SK-N-SH (cell line): Measurements from ENCODE around the gene PLAC9. TPM values are rescaled to one million over a fixed set of nuclear protein-coding genes. Genes with fewer than 3 reads are reported as not detected.

Experiments
- CTCF ChIA-PET: fragments of 300-600, 350-600 bp; formaldehyde crosslinking; extraction: SDS; loops from one replicate; lab custom pipeline; 2021; lab: Yijun Ruan, JAX
- POLR2A ChIA-PET: fragments of 350-600 bp; sonication (Branson Sonifier 250); formaldehyde crosslinking; extraction: SDS; loops from one replicate; lab custom pipeline; 2020; ENCODE audit warnings: antibody characterized with exemption, inconsistent platforms; lab: Yijun Ruan, JAX
- DNase-seq: peaks from one replicate; pipeline ENCODE4 v3.0.0; 2012
- H2AFZ ChIP-seq: fragments of 200-600 bp; sonication (generic); 2 replicates; pipeline ENCODE4 v1.8.1; 2016; ENCODE audit warnings: antibody characterized with exemption, mild to moderate bottlenecking, low read depth
- H3F3A ChIP-seq: fragments of 200-600 bp; sonication (generic); replicated peaks from 2 replicates; pipeline ENCODE3; 2016; ENCODE audit warnings: antibody characterized with exemption, mild to moderate bottlenecking; ENCODE audit not compliant: insufficient read depth
- H3K27ac ChIP-seq, 2 experiments: fragments of 200-500 bp in 1 of 2; fragments of 200-600 bp in 1 of 2; sonication (Bioruptor generic) in 1 of 2; sonication (generic), shearing (Covaris generic) in 1 of 2; 2 replicates each; pipeline versions ENCODE4 v1.5.1 to v1.6.1; 2014 to 2016; ENCODE audit warnings: low read depth in 2 of 2, inconsistent platforms in 1 of 2, low read length in 1 of 2, mild to moderate bottlenecking in 1 of 2, mixed read lengths in 1 of 2
- H3K27me3 ChIP-seq: fragments of 200-600 bp; sonication (generic), shearing (Covaris generic); 2 replicates; pipeline ENCODE4 v1.6.1; 2016; ENCODE audit warnings: mixed run types; ENCODE audit not compliant: insufficient read depth
- H3K36me3 ChIP-seq, 2 experiments: fragments of 200-500 bp in 1 of 2; fragments of 200-600 bp in 1 of 2; sonication (Bioruptor generic) in 1 of 2; sonication (generic) in 1 of 2; replicated peaks in 1 of 2; 2 replicates each; pipeline versions ENCODE3 to v1.5.1; 2014 to 2016; ENCODE audit warnings: low read length in 1 of 2, mild to moderate bottlenecking in 1 of 2; ENCODE audit not compliant: insufficient read depth in 2 of 2, control insufficient read depth in 1 of 2
- H3K4me1 ChIP-seq, 2 experiments: fragments of 200-500 bp in 1 of 2; fragments of 200-600 bp in 1 of 2; sonication (Bioruptor generic) in 1 of 2; sonication (generic), shearing (Covaris generic) in 1 of 2; 2 replicates each; pipeline versions ENCODE4 v1.5.1 to v1.6.1; 2014 to 2016; ENCODE audit warnings: low read depth in 1 of 2, low read length in 1 of 2, mixed run types in 1 of 2; ENCODE audit not compliant: insufficient read depth in 2 of 2, control insufficient read depth in 1 of 2
- H3K4me2 ChIP-seq: fragments of 200-600 bp; sonication (generic), shearing (Covaris generic); 2 replicates; pipeline ENCODE4 v1.6.1; 2017; ENCODE audit warnings: mixed run types
- H3K4me3 ChIP-seq, 2 experiments: fragments of 200-500 bp in 1 of 2; fragments of 200-600 bp in 1 of 2; sonication (Bioruptor generic) in 1 of 2; sonication (generic), shearing (Covaris generic) in 1 of 2; 2 replicates each; pipeline versions ENCODE4 v1.5.1 to v1.8.1; 2014 to 2016; ENCODE audit warnings: low read depth in 2 of 2, inconsistent platforms in 1 of 2, low read length in 1 of 2, mild to moderate bottlenecking in 1 of 2, mixed read lengths in 1 of 2, moderate library complexity in 1 of 2
- H3K79me2 ChIP-seq: fragments of 200-600 bp; sonication (generic); 2 replicates; pipeline ENCODE4 v1.8.1; 2017; ENCODE audit warnings: mild to moderate bottlenecking; ENCODE audit not compliant: insufficient read depth
- H3K9ac ChIP-seq: fragments of 200-600 bp; sonication (generic); 2 replicates; pipeline ENCODE4 v1.6.1; 2017; ENCODE audit warnings: mixed run types
- H3K9me2 ChIP-seq: fragments of 200-600 bp; sonication (generic); 2 replicates; pipeline ENCODE4 v1.6.1; 2017; ENCODE audit warnings: mixed run types
- H3K9me3 ChIP-seq: fragments of 200-600 bp; sonication (generic); 2 replicates; pipeline ENCODE4 v1.6.1; 2017; ENCODE audit warnings: mixed run types, mild to moderate bottlenecking, moderate library complexity
- H4K20me1 ChIP-seq: fragments of 200-600 bp; sonication (generic); 2 replicates; pipeline ENCODE4 v1.6.1; 2017; ENCODE audit warnings: mild to moderate bottlenecking, mixed run types; ENCODE audit not compliant: insufficient read depth
- ELF1 ChIP-seq: IDR thresholded peaks from 2 replicates; pipeline ENCODE4 v1.4.0; 2012
- EP300 ChIP-seq, 2 experiments: IDR thresholded peaks; 2 replicates each; pipeline versions ENCODE4 v1.4.0 to v1.6.1; 2012; ENCODE audit warnings: borderline replicate concordance in 1 of 2, low read depth in 1 of 2, low read length in 1 of 2
- EZH2phosphoT487 ChIP-seq: fragments of 200-600 bp; sonication (generic); IDR thresholded peaks from 2 replicates; pipeline ENCODE4 v1.6.1; 2017; ENCODE audit warnings: low read depth, mixed run types, mild to moderate bottlenecking, antibody characterized with exemption, moderate library complexity, borderline replicate concordance
- FOXJ3 ChIP-seq: sonication (generic); formaldehyde crosslinking; IDR thresholded peaks from 2 replicates; pipeline ENCODE4 v1.5.1; 2020; ENCODE audit warnings: mild to moderate bottlenecking, missing genetic modification reagents
- JUND ChIP-seq: IDR thresholded peaks from 2 replicates; pipeline ENCODE4 v1.4.0; 2012
- NFIC ChIP-seq: IDR thresholded peaks from 2 replicates; pipeline ENCODE4 v1.4.0; 2012; ENCODE audit warnings: borderline replicate concordance
- POLR2AphosphoS5 ChIP-seq: IDR thresholded peaks from 2 replicates; pipeline ENCODE4 v1.6.1; 2012; ENCODE audit warnings: low read depth, low read length
- RAD21 ChIP-seq: IDR thresholded peaks from 2 replicates; pipeline ENCODE4 v1.6.1; 2012; ENCODE audit warnings: mild to moderate bottlenecking, low read length
- SIN3A ChIP-seq: IDR thresholded peaks from 2 replicates; pipeline ENCODE4 v1.6.1; 2012; ENCODE audit warnings: low read depth, mild to moderate bottlenecking, low read length, moderate library complexity, borderline replicate concordance
- YY1 ChIP-seq: IDR thresholded peaks from 2 replicates; pipeline ENCODE4 v1.4.0; 2012; ENCODE audit warnings: low read depth, mild to moderate bottlenecking
- WGBS: methylation state at CpG from one replicate; pipeline ENCODE4 v1.1.6; 2017; ENCODE audit warnings: low lambda C conversion rate; 5-methylcytosine and 5-hydroxymethylcytosine counted together
- polyA plus RNA-seq, 3 experiments: library from polyadenylated mRNA; depleted of rRNA; stranded (reverse); fragments of >200 nt; gene quantifications; 2 replicates each; pipeline ENCODE4 v1.2.3, GENCODE V29; 2012
- TF ChIP-seq, protein P1 (sequence below): fragments of 200-600 bp; sonication (generic); IDR thresholded peaks from 2 replicates; pipeline ENCODE4 v1.6.1; 2017; ENCODE audit warnings: antibody characterized with exemption, mild to moderate bottlenecking, moderate library complexity
- TF ChIP-seq, protein P2 (sequence below): IDR thresholded peaks from 2 replicates; pipeline ENCODE4 v1.6.1; 2012; ENCODE audit warnings: mild to moderate bottlenecking, low read depth, low read length, moderate library complexity
- TF ChIP-seq, protein P3 (sequence below): IDR thresholded peaks from 2 replicates; pipeline ENCODE4 v1.4.0; 2012; ENCODE audit warnings: low read depth, borderline replicate concordance
- TF ChIP-seq, protein P4 (sequence below): IDR thresholded peaks from 2 replicates; pipeline ENCODE4; 2012
- TF ChIP-seq, protein P5 (sequence below): fragments of 150-350 bp; IDR thresholded peaks from 2 replicates; pipeline ENCODE4 v1.6.1; 2017; ENCODE audit warnings: antibody characterized with exemption, low read length, low read depth, borderline replicate concordance

PLAC9 gene
- polyA plus RNA-seq, 1 of the 3 experiments (the other 2 are of a cell fraction): 0.21 TPM

DNA sequence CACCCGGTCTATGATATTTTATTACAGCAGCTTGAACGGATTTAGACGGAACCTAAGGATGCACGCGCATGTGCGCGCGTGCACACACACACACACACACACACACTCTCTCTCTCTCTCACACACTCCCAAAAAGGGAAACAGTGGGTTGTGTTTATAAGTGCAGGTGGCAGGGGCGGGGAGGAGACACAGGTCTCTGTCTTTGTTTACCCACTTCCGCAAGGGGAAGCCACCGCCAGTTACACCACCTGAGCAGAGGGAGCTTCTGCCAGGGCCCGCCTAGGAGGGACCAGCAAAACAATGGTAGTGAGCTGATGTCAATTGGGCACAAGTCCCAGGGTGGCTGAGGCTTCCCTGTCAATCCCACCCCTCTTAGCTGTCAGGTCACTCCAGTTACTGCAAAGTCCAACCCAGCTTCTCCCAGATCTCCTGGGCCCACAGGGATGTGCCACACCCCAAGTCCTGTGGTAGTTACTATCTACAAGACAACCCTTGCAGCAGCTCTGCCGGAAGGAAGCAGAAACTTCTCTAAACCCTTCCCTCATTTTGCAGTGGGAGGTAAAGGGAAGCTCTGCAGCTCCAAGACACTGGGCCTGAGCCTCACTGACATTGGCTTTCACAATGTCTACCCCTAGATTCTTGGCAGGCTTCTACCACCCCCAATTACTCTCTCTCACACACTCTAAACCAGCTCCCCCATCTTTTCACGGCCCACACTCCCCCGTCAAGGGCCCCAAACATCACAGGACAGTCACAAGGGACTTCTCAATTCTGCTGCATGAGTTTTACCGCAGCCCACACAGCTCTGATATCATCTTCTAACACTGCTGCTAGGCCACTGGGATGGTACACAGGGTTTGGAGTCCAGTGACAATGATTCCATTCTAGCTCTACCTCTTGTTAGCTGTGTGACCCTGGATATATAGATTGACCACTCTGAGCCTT lies 55.2 kb downstream of the PLAC9 start:
- H3K36me3 ChIP-seq: no peaks in the 10 kb centered on the region
- H3K9me3 ChIP-seq: no peaks in the 10 kb centered on the region
- 96% methylated on average over 16 of the region's 16 CpGs for WGBS
- peaks cover 60% of the 10 kb centered on the region for H4K20me1 ChIP-seq
- CTCF ChIA-PET: interaction anchor here (1.1 to 2.2 kb wide), 2 partner anchors 21 to 43 kb away, joined by 3 to 6 read pairs; no protein-coding TSS in a partner anchor
- H3F3A ChIP-seq: no peaks in the 10 kb centered on the region
- H3K4me3 ChIP-seq: no peak overlapping the region
- H3K9ac ChIP-seq: no peak overlapping the region
- no peaks in the 10 kb centered on the region for H3K27me3 ChIP-seq
- H3K9me2 ChIP-seq: no peaks in the 10 kb centered on the region
- H3K4me1 ChIP-seq: no peaks in the 10 kb centered on the region
- H3K27ac ChIP-seq: no peak overlapping the region
- no peak overlapping the region for H3K4me2 ChIP-seq
- DNase-seq: no peak
- H2AFZ ChIP-seq: no peak overlapping the region
- H3K79me2 ChIP-seq: peaks cover 77% of the 10 kb centered on the region
- POLR2A ChIA-PET: no interaction called here
- no peak for TF ChIP-seq ELF1
- TF ChIP-seq, protein P1, sequence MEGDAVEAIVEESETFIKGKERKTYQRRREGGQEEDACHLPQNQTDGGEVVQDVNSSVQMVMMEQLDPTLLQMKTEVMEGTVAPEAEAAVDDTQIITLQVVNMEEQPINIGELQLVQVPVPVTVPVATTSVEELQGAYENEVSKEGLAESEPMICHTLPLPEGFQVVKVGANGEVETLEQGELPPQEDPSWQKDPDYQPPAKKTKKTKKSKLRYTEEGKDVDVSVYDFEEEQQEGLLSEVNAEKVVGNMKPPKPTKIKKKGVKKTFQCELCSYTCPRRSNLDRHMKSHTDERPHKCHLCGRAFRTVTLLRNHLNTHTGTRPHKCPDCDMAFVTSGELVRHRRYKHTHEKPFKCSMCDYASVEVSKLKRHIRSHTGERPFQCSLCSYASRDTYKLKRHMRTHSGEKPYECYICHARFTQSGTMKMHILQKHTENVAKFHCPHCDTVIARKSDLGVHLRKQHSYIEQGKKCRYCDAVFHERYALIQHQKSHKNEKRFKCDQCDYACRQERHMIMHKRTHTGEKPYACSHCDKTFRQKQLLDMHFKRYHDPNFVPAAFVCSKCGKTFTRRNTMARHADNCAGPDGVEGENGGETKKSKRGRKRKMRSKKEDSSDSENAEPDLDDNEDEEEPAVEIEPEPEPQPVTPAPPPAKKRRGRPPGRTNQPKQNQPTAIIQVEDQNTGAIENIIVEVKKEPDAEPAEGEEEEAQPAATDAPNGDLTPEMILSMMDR: no peak
- TF ChIP-seq EP300 (IDR thresholded peaks at IDR 0.05; ENCODE audit: borderline replicate concordance in 1 of 2, low read depth in 1 of 2, low read length in 1 of 2): no peak
- TF ChIP-seq JUND: no peak
- TF ChIP-seq POLR2AphosphoS5: no peak
- TF ChIP-seq SIN3A: no peak
- TF ChIP-seq, protein P2, sequence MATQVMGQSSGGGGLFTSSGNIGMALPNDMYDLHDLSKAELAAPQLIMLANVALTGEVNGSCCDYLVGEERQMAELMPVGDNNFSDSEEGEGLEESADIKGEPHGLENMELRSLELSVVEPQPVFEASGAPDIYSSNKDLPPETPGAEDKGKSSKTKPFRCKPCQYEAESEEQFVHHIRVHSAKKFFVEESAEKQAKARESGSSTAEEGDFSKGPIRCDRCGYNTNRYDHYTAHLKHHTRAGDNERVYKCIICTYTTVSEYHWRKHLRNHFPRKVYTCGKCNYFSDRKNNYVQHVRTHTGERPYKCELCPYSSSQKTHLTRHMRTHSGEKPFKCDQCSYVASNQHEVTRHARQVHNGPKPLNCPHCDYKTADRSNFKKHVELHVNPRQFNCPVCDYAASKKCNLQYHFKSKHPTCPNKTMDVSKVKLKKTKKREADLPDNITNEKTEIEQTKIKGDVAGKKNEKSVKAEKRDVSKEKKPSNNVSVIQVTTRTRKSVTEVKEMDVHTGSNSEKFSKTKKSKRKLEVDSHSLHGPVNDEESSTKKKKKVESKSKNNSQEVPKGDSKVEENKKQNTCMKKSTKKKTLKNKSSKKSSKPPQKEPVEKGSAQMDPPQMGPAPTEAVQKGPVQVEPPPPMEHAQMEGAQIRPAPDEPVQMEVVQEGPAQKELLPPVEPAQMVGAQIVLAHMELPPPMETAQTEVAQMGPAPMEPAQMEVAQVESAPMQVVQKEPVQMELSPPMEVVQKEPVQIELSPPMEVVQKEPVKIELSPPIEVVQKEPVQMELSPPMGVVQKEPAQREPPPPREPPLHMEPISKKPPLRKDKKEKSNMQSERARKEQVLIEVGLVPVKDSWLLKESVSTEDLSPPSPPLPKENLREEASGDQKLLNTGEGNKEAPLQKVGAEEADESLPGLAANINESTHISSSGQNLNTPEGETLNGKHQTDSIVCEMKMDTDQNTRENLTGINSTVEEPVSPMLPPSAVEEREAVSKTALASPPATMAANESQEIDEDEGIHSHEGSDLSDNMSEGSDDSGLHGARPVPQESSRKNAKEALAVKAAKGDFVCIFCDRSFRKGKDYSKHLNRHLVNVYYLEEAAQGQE: no peak
- TF ChIP-seq, protein P3, sequence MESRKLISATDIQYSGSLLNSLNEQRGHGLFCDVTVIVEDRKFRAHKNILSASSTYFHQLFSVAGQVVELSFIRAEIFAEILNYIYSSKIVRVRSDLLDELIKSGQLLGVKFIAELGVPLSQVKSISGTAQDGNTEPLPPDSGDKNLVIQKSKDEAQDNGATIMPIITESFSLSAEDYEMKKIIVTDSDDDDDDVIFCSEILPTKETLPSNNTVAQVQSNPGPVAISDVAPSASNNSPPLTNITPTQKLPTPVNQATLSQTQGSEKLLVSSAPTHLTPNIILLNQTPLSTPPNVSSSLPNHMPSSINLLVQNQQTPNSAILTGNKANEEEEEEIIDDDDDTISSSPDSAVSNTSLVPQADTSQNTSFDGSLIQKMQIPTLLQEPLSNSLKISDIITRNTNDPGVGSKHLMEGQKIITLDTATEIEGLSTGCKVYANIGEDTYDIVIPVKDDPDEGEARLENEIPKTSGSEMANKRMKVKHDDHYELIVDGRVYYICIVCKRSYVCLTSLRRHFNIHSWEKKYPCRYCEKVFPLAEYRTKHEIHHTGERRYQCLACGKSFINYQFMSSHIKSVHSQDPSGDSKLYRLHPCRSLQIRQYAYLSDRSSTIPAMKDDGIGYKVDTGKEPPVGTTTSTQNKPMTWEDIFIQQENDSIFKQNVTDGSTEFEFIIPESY: no peak
- TF ChIP-seq FOXJ3 (CRISPR knock-in tag): no peak
- TF ChIP-seq NFIC: no peak
- TF ChIP-seq, protein P4, sequence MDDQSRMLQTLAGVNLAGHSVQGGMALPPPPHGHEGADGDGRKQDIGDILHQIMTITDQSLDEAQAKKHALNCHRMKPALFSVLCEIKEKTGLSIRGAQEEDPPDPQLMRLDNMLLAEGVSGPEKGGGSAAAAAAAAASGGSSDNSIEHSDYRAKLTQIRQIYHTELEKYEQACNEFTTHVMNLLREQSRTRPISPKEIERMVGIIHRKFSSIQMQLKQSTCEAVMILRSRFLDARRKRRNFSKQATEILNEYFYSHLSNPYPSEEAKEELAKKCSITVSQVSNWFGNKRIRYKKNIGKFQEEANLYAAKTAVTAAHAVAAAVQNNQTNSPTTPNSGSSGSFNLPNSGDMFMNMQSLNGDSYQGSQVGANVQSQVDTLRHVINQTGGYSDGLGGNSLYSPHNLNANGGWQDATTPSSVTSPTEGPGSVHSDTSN: no peak
- no peak for TF ChIP-seq RAD21
- TF ChIP-seq, protein P5, sequence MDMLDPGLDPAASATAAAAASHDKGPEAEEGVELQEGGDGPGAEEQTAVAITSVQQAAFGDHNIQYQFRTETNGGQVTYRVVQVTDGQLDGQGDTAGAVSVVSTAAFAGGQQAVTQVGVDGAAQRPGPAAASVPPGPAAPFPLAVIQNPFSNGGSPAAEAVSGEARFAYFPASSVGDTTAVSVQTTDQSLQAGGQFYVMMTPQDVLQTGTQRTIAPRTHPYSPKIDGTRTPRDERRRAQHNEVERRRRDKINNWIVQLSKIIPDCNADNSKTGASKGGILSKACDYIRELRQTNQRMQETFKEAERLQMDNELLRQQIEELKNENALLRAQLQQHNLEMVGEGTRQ: no peak
- no peak for TF ChIP-seq EZH2phosphoT487
- TF ChIP-seq YY1: no peak
